Ovary (tissue), 9 donors: ENCODE measurements around the gene CCRL2. TPM values are rescaled to one million over a fixed set of nuclear protein-coding genes. Genes with fewer than 3 reads are reported as not detected.

Experiments used
- DNase-seq, 5 donors: peaks; one replicate each; pipeline ENCODE4 v3.0.0-alpha.2; 2019 to 2020
- H3K27ac ChIP-seq, 2 donors: fragments of 200-600 bp; one replicate each; pipeline versions ENCODE4 v1.5.1 to v1.8.0; 2019 to 2022
- H3K27me3 ChIP-seq: fragments of 200-600 bp; one replicate; pipeline ENCODE4 v1.8.0; 2022
- H3K36me3 ChIP-seq: fragments of 200-600 bp; sonication (generic); one replicate; pipeline ENCODE4 v1.5.1; 2019
- H3K4me1 ChIP-seq: one replicate; pipeline ENCODE4 v1.8.1; 2013; ENCODE audit warnings: mild to moderate bottlenecking, moderate library complexity; ENCODE audit not compliant: insufficient read depth
- H3K4me3 ChIP-seq: fragments of 200-600 bp; sonication (generic); one replicate; pipeline ENCODE4 v1.5.1; 2017
- H3K9me3 ChIP-seq, 2 donors: fragments of 200-600 bp in 1 of 2; sonication (generic) in 1 of 2; one replicate each; pipeline versions ENCODE4 v1.5.1 to v1.8.1; 2013 to 2019; ENCODE audit warnings: mild to moderate bottlenecking in 1 of 2, moderate library complexity in 1 of 2
- EP300 ChIP-seq: sonication (generic); formaldehyde crosslinking; IDR thresholded peaks from one replicate; pipeline ENCODE4 v1.6.1; 2017; ENCODE audit warnings: antibody characterized with exemption
- POLR2A ChIP-seq: fragments of 450-650 bp; IDR thresholded peaks from one replicate; pipeline ENCODE4 v1.6.1; 2017; ENCODE audit warnings: antibody characterized with exemption, mild to moderate bottlenecking, moderate library complexity
- WGBS, 3 donors: extraction: QIAGEN DNeasy Blood & Tissue Kit in 1 of 3; methylation state at CpG; one replicate each; pipeline versions ENCODE4 v1.1.5 to v1.1.7; 2013 to 2017; 5-methylcytosine and 5-hydroxymethylcytosine counted together
- intact Hi-C, 4 donors: fragments of 100-400 bp; cut with DNase I; formaldehyde crosslinking; loops; one replicate each; pipeline versions ENCODE4 v1.11.0 to v1.15.1; 2022 to 2023
- polyA plus RNA-seq, 2 donors: library from polyadenylated mRNA; stranded (reverse); fragments of 200-250 nt in 1 of 2; fragments of 350-450 nt in 1 of 2; fragmentation: Illumina TruSeq in 1 of 2; extraction: RNeasy Lipid Tissue Mini Kit (QIAGEN cat#74804) in 1 of 2; gene quantifications; one replicate each; pipeline ENCODE4 v1.2.3, GENCODE V29; 2013 to 2014
- total RNA-seq, 7 donors: library from RNA; depleted of rRNA in 2 of 7; stranded (reverse); fragments of >200 nt in 2 of 7; fragmentation: NEBNext Ultra II Directional in 3 of 7; extraction: Animal tissue kit (Norgen Biotek cat#: 25700) in 3 of 7; gene quantifications; one replicate each; pipeline versions ENCODE4 v1.1.0 to v1.2.4, GENCODE V29; 2016 to 2023
- TF ChIP-seq, protein P1 (sequence below), 3 donors: fragments of 450-650 bp in 2 of 3; fragments of 200-600 bp in 1 of 3; IDR thresholded peaks; one replicate each; pipeline versions ENCODE4 v1.5.1 to v1.8.0; 2016 to 2022; ENCODE audit warnings: antibody characterized with exemption in 3 of 3, mild to moderate bottlenecking in 1 of 3
- donor health status: DM: no; HTN: no; CAD: no; lungs with moderate emphysema.
- donor health status: DM: no; HTN: no; CAD: no.
- donor health status: Bipolar disorder and iron deficiency.
- donor health status: DM: yes; HTN: yes; CAD: no.
- donor health status: DM: no; HTN: no; CAD: no.
- donor health status: DM: yes; HTN: yes; CAD: no.

The CCRL2 gene
- total and polyA plus RNA-seq, 9 donors: 0.72 to 5.4 (median 1.1) TPM; not detected in 1

DNA sequence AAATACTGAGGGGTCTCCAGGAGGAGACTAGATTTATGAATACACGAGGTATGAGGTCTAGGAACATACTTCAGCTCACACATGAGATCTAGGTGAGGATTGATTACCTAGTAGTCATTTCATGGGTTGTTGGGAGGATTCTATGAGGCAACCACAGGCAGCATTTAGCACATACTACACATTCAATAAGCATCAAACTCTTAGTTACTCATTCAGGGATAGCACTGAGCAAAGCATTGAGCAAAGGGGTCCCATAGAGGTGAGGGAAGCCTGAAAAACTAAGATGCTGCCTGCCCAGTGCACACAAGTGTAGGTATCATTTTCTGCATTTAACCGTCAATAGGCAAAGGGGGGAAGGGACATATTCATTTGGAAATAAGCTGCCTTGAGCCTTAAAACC lies 31.8 kb upstream of the CCRL2 start:
- H3K4me3 ChIP-seq: no peak overlapping the region
- no peak for DNase-seq
- H3K27ac ChIP-seq: no peak overlapping the region
- no peaks in the 10 kb centered on the region for H3K36me3 ChIP-seq
- no peaks in the 10 kb centered on the region for H3K27me3 ChIP-seq
- TF ChIP-seq, protein P1, sequence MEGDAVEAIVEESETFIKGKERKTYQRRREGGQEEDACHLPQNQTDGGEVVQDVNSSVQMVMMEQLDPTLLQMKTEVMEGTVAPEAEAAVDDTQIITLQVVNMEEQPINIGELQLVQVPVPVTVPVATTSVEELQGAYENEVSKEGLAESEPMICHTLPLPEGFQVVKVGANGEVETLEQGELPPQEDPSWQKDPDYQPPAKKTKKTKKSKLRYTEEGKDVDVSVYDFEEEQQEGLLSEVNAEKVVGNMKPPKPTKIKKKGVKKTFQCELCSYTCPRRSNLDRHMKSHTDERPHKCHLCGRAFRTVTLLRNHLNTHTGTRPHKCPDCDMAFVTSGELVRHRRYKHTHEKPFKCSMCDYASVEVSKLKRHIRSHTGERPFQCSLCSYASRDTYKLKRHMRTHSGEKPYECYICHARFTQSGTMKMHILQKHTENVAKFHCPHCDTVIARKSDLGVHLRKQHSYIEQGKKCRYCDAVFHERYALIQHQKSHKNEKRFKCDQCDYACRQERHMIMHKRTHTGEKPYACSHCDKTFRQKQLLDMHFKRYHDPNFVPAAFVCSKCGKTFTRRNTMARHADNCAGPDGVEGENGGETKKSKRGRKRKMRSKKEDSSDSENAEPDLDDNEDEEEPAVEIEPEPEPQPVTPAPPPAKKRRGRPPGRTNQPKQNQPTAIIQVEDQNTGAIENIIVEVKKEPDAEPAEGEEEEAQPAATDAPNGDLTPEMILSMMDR (IDR thresholded peaks at IDR 0.05): no peak
- no peak for TF ChIP-seq EP300
- H3K4me1 ChIP-seq: no peaks in the 10 kb centered on the region
- WGBS, 3 donors: 69 to 77% (median 71%) methylated on average over 2 of the region's 2 CpGs
- no peaks in the 10 kb centered on the region for H3K9me3 ChIP-seq
- intact Hi-C loops: no loop called here

DNA sequence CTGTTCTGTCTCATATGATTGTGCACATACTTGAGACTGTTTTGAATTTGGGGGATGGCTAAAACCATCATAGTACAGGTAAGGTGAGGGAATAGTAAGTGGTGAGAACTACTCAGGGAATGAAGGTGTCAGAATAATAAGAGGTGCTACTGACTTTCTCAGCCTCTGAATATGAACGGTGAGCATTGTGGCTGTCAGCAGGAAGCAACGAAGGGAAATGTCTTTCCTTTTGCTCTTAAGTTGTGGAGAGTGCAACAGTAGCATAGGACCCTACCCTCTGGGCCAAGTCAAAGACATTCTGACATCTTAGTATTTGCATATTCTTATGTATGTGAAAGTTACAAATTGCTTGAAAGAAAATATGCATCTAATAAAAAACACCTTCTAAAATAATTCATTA lies 31.2 kb upstream of the CCRL2 start:
- Histone ChIP-seq H3K9me3 (no peaks in the 10 kb centered on the region), H3K27ac (no peak overlapping the region), H3K4me1 (peaks cover 4% of the 10 kb centered on the region), H3K36me3 (no peaks in the 10 kb centered on the region), H3K4me3 (no peak overlapping the region), H3K27me3 (no peaks in the 10 kb centered on the region)
- intact Hi-C loops: no loop called here
- no peak for DNase-seq
- 20 to 26% (median 23%) methylated on average over 2 of the region's 2 CpGs for WGBS, 3 donors
- TF ChIP-seq, protein P1 (IDR thresholded peaks at IDR 0.05): no peak
- TF ChIP-seq POLR2A (no peak), EP300 (no peak)

DNA sequence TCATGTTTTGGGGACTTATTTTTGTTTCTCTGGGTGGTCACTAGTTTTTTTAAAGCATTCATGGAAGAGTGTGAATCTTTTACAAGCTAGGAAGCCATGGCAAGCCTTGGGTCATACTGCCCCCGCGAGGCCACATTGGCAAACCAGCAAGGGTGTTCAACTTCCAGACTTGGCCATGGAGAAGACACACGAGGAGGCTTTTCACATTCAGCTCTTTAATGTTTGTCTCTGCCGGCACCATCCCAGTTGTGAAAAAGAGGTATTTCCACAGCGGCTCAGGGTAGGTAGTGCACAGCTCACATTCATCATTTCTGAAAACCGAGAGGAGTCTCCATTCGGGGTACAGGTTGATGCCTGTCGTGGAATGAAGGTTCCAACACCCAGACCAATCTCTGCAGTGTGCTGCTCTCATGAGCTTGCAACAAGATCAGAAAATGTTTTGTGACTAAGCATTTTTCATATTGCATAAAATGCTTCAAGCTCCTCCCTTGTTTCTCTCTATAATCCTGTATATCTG lies 28.6 kb upstream of the CCRL2 start:
- no peaks in the 10 kb centered on the region for H3K9me3 ChIP-seq
- no peak overlapping the region for H3K4me3 ChIP-seq
- TF ChIP-seq, protein P1 (IDR thresholded peaks at IDR 0.05): no peak
- TF ChIP-seq POLR2A (no peak), EP300 (no peak)
- no peak overlapping the region for H3K27ac ChIP-seq
- whole genome bisulfite sequencing, 3 donors: 38 to 45% (median 42%) methylated on average over 8 of the region's 8 CpGs
- peaks cover 4% of the 10 kb centered on the region for H3K4me1 ChIP-seq
- peak; percentile 15 to 50 (median 36) for DNase-seq
- no peaks in the 10 kb centered on the region for H3K36me3 ChIP-seq
- H3K27me3 ChIP-seq: no peaks in the 10 kb centered on the region
- intact Hi-C loops: no loop called here

DNA sequence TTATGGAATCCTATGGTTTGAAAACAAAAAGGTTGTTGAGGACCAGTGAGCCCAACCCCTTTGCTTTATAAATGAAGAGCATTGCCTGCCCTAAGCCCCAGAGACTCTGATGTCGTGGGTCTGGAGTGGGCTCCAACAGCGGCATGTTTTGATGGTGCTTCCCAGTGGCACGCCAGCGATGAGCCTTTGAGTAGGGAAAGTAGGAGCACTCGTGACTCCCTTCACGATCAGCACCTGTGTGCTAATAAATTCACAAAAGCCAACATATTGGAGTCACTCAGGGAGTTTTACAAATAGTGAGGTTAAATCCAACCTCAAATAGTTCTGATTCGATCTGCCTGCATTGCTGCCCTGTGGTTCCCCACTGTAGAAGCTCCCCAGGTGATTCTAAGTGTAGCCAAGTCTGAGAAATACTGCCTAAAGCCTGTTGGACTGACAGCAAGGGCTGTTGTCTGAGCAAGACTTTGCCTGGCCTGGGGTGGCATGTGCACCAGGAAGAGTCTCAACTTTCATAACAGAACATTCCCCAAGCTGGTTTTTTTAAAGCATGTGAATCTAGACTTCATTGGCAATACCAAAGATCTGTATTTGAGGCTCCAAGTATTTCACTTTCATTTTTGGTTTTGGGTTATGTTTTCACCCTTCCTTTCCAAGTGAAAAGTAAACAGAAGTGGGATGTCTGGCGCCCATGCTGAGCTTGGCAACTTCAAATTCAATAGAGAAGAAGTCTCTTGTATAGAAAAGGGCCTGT lies 26.4 kb upstream of the CCRL2 start:
- 73 to 80% (median 77%) methylated on average over 8 of the region's 8 CpGs for WGBS, 3 donors
- no peak for DNase-seq
- Histone ChIP-seq H3K27me3 (no peaks in the 10 kb centered on the region), H3K4me3 (no peak overlapping the region), H3K4me1 (peaks cover 4% of the 10 kb centered on the region), H3K36me3 (no peaks in the 10 kb centered on the region), H3K27ac (no peak overlapping the region), H3K9me3 (no peaks in the 10 kb centered on the region)
- TF ChIP-seq, protein P1 (IDR thresholded peaks at IDR 0.05): no peak
- TF ChIP-seq EP300: no peak
- intact Hi-C loops: no loop called here
